HCT116 (cell line): ENCODE results near the gene KRT2. TPM values are rescaled to one million over a fixed set of nuclear protein-coding genes. Genes with fewer than 3 reads are reported as not detected.

Experiments
- ATAC-seq: fragments of 200-7000 bp; cut with Tn5 transposase; 2 replicates; pipeline ENCODE4 v1.9.1; 2020; ENCODE audit warnings: mild to moderate bottlenecking, moderate library complexity
- BruUV-seq: library from RNA; stranded (reverse); fragments of 400-500 nt; replicated peaks from 2 replicates; lab custom pipeline; 2021; lab: Mats Ljungman, UMichigan
- CTCF ChIA-PET: fragments of 300-600 bp; sonication (Branson Sonifier 250); formaldehyde crosslinking; loops from one replicate; lab custom pipeline; 2021; ENCODE audit warnings: antibody characterized with exemption; lab: Charles Lee
- POLR2A ChIA-PET: fragments of 300-600, 350-600 bp; sonication (Branson Sonifier 250); formaldehyde crosslinking; loops from one replicate; lab custom pipeline; 2021; ENCODE audit warnings: antibody characterized with exemption; lab: Charles Lee
- RAD21 ChIA-PET, 2 experiments: fragments of 300-600 bp; sonication (Branson Sonifier 250); formaldehyde crosslinking; loops; one replicate each; lab custom pipeline; 2023; ENCODE audit warnings: low total read pairs in 2 of 2; ENCODE audit not compliant: uncharacterized antibody in 2 of 2, unreplicated experiment in 2 of 2, low non-redundant PET in 1 of 2; lab: Charles Lee
- DNase-seq: peaks from one replicate; pipeline ENCODE4 v3.0.0-alpha.2; 2010; ENCODE audit warnings: low read depth, low spot score
- H2AFZ ChIP-seq: fragments of 200-600 bp; shearing (Covaris generic), sonication (generic); 2 replicates; pipeline ENCODE4 v1.6.1; 2017; ENCODE audit warnings: low read depth, mixed run types, mixed read lengths, antibody characterized with exemption, low read length; ENCODE audit not compliant: poor library complexity, severe bottlenecking
- H3K27ac ChIP-seq: 2 replicates; pipeline ENCODE4 v1.5.1; 2012; ENCODE audit warnings: low read depth, low read length
- H3K27me3 ChIP-seq: fragments of 200-600 bp; sonication (generic); 2 replicates; pipeline ENCODE4 v1.6.1; 2016; ENCODE audit warnings: mixed run types, low read length, mixed read lengths; ENCODE audit not compliant: insufficient read depth
- H3K36me3 ChIP-seq, 2 experiments: fragments of 200-500 bp in 1 of 2; fragments of 200-600 bp in 1 of 2; sonication (Bioruptor generic) in 1 of 2; sonication (generic) in 1 of 2; 2 replicates each; pipeline versions ENCODE4 v1.5.1 to v1.6.1; 2014 to 2016; ENCODE audit warnings: low read length in 2 of 2, inconsistent platforms in 1 of 2, mixed read lengths in 1 of 2, mixed run types in 1 of 2; ENCODE audit not compliant: insufficient read depth in 2 of 2, control insufficient read depth in 1 of 2
- H3K4me1 ChIP-seq, 2 experiments: fragments of 200-600 bp in 1 of 2; sonication (generic) in 1 of 2; 2 replicates each; pipeline versions ENCODE4 v1.5.1 to v1.6.1; 2012 to 2017; ENCODE audit warnings: low read length in 2 of 2, inconsistent platforms in 1 of 2, mild to moderate bottlenecking in 1 of 2, mixed read lengths in 1 of 2, mixed run types in 1 of 2, moderate library complexity in 1 of 2; ENCODE audit not compliant: insufficient read depth in 2 of 2, control insufficient read depth in 1 of 2
- H3K4me2 ChIP-seq: fragments of 200-600 bp; sonication (generic); 2 replicates; pipeline ENCODE4 v1.6.1; 2017; ENCODE audit warnings: mixed run types, low read length, mixed read lengths
- H3K4me3 ChIP-seq, 2 experiments: fragments of 200-600 bp in 1 of 2; sonication (generic) in 1 of 2; replicated peaks in 1 of 2; 2 replicates each; pipeline ENCODE4 v1.5.1; 2011 to 2016; ENCODE audit warnings: low read length in 2 of 2, control low read depth in 1 of 2, low read depth in 1 of 2, mild to moderate bottlenecking in 1 of 2, mixed read lengths in 1 of 2, mixed run types in 1 of 2
- H3K79me2 ChIP-seq: fragments of 200-600 bp; sonication (generic); 2 replicates; pipeline ENCODE4 v1.6.1; 2017; ENCODE audit warnings: mild to moderate bottlenecking, mixed run types, low read length, moderate library complexity, mixed read lengths; ENCODE audit not compliant: insufficient read depth
- H3K9ac ChIP-seq: fragments of 200-600 bp; sonication (generic); 2 replicates; pipeline ENCODE4 v1.6.1; 2016; ENCODE audit warnings: low read length, mixed read lengths
- H3K9me2 ChIP-seq: fragments of 200-600 bp; sonication (generic), shearing (Covaris generic); 2 replicates; pipeline ENCODE4 v1.6.1; 2017; ENCODE audit warnings: mixed run types, mild to moderate bottlenecking, moderate library complexity; ENCODE audit not compliant: insufficient read depth
- H3K9me3 ChIP-seq, 2 experiments: fragments of 200-500 bp in 1 of 2; fragments of 200-600 bp in 1 of 2; sonication (Bioruptor generic) in 1 of 2; sonication (generic) in 1 of 2; 2 replicates each; pipeline ENCODE4 v1.6.1; 2014 to 2017; ENCODE audit warnings: low read length in 2 of 2, mixed read lengths in 2 of 2, inconsistent platforms in 1 of 2, low read depth in 1 of 2, mild to moderate bottlenecking in 1 of 2, mixed run types in 1 of 2, moderate library complexity in 1 of 2; ENCODE audit not compliant: control insufficient read depth in 1 of 2, insufficient read depth in 1 of 2
- H4K20me1 ChIP-seq: fragments of 200-600 bp; sonication (generic), shearing (Covaris generic); 2 replicates; pipeline ENCODE4 v1.6.1; 2017; ENCODE audit warnings: mixed run types, mild to moderate bottlenecking, moderate library complexity; ENCODE audit not compliant: insufficient read depth
- CBX3 ChIP-seq: IDR thresholded peaks from 2 replicates; pipeline ENCODE4 v1.6.1; 2012; ENCODE audit warnings: low read depth
- CEBPB ChIP-seq: IDR thresholded peaks from 2 replicates; pipeline ENCODE4 v1.6.1; 2012; ENCODE audit warnings: low read depth
- CTCF ChIP-seq, 3 experiments: fragments of 200-600 bp in 1 of 3; sonication (generic) in 1 of 3; IDR thresholded peaks in 2 of 3; conservative IDR thresholded peaks in 1 of 3; 2 replicates each; pipeline ENCODE4 v1.5.1; 2012 to 2017; ENCODE audit warnings: low read depth in 2 of 3, low read length in 2 of 3, antibody characterized with exemption in 1 of 3, borderline replicate concordance in 1 of 3, control low read depth in 1 of 3, mild to moderate bottlenecking in 1 of 3, mixed read lengths in 1 of 3, mixed run types in 1 of 3, moderate library complexity in 1 of 3; ENCODE audit not compliant: insufficient read depth in 1 of 3
- EGR1 ChIP-seq: IDR thresholded peaks from 2 replicates; pipeline ENCODE4 v1.6.1; 2012; ENCODE audit warnings: low read depth
- ELF1 ChIP-seq: IDR thresholded peaks from 2 replicates; pipeline ENCODE4 v1.6.1; 2012; ENCODE audit warnings: low read depth, borderline replicate concordance
- EZH2 ChIP-seq: fragments of 200-600 bp; sonication (generic); IDR thresholded peaks from 2 replicates; pipeline ENCODE4 v1.6.1; 2017; ENCODE audit warnings: antibody characterized with exemption, mixed run types
- EZH2phosphoT487 ChIP-seq: fragments of 200-600 bp; IDR thresholded peaks from 2 replicates; pipeline ENCODE4 v1.6.1; 2018; ENCODE audit warnings: antibody characterized with exemption, borderline replicate concordance
- FOSL1 ChIP-seq: IDR thresholded peaks from 2 replicates; pipeline ENCODE4 v1.6.1; 2012; ENCODE audit warnings: low read depth
- JUND ChIP-seq: IDR thresholded peaks from 2 replicates; pipeline ENCODE4 v1.6.1; 2012
- MAX ChIP-seq: IDR thresholded peaks from 2 replicates; pipeline ENCODE4 v1.6.1; 2012
- POLR2A ChIP-seq: IDR thresholded peaks from 2 replicates; pipeline ENCODE4 v1.7.0; 2011; ENCODE audit warnings: borderline replicate concordance; ENCODE audit not compliant: insufficient read depth, insufficient read length; ENCODE audit errors: extremely low read depth
- POLR2AphosphoS5 ChIP-seq: IDR thresholded peaks from 2 replicates; pipeline ENCODE4 v1.6.1; 2011; ENCODE audit warnings: mild to moderate bottlenecking, low read depth, low read length, moderate library complexity
- REST ChIP-seq: IDR thresholded peaks from 2 replicates; pipeline ENCODE4 v1.6.1; 2012; ENCODE audit warnings: low read depth
- SIN3A ChIP-seq: IDR thresholded peaks from 2 replicates; pipeline ENCODE4 v1.6.1; 2012; ENCODE audit warnings: low read depth
- SRF ChIP-seq: IDR thresholded peaks from 2 replicates; pipeline ENCODE4 v1.6.1; 2012; ENCODE audit warnings: low read depth
- TCF7L2 ChIP-seq: IDR thresholded peaks from 2 replicates; pipeline ENCODE4 v1.7.0; 2011; ENCODE audit warnings: borderline replicate concordance, inconsistent platforms; ENCODE audit not compliant: insufficient read depth, insufficient read length; ENCODE audit errors: extremely low read depth
- YY1 ChIP-seq: IDR thresholded peaks from 2 replicates; pipeline ENCODE4 v1.6.1; 2011; ENCODE audit warnings: low read length, low read depth, moderate library complexity, mild to moderate bottlenecking; ENCODE audit not compliant: insufficient replicate concordance; ENCODE audit errors: extremely low read depth
- ZFX ChIP-seq: fragments of 450-650 bp; IDR thresholded peaks from 2 replicates; pipeline ENCODE4 v1.6.1; 2017
- intact Hi-C: fragments of 100-400 bp; cut with micrococcal nuclease; formaldehyde crosslinking; loops from 2 replicates; pipeline ENCODE4 v1.10.0; 2022
- total RNA-seq: library from RNA; stranded (reverse); gene quantifications from one replicate; pipeline ENCODE4 v1.2.1, GENCODE V29; 2021; ENCODE audit not compliant: unreplicated experiment
- TF ChIP-seq, protein P1 (sequence below): IDR thresholded peaks from 2 replicates; pipeline ENCODE4 v1.6.1; 2012
- TF ChIP-seq, protein P2 (sequence below): IDR thresholded peaks from 2 replicates; pipeline ENCODE4 v1.6.1; 2011; ENCODE audit warnings: mild to moderate bottlenecking, low read length, moderate library complexity; ENCODE audit not compliant: insufficient replicate concordance; ENCODE audit errors: extremely low read depth

Gene KRT2
- total RNA-seq, 1 experiment from 2014 or later = not detected

DNA sequence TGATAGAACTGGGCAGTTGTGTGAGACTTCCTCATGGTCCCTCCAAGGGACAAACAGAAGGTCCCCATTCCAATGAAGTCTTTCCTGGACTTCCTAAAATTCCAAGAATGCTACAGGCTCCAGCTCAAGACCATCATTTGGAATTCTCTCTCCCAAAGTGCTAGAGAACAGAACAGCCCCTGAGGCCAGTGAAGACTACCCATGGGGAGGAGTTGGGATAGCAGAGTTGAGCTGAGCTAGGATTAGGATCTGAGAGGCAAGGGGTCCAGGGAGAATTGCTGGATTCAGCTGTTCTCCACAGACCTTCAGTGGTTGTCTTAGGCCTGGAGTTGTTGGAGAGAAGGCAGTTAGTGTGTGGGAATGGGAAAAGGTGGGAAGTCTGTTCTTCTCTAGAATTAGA lies 17.4 kb upstream of the KRT2 start:
- Histone ChIP-seq H4K20me1 (no peaks in the 10 kb centered on the region), H3K79me2 (no peaks in the 10 kb centered on the region), H3K9me2 (no peaks in the 10 kb centered on the region), H3K4me3 (no peak overlapping the region), H3K4me2 (no peak overlapping the region), H2AFZ (no peak overlapping the region), H3K27ac (no peak overlapping the region), H3K4me1 (peaks cover 0 to 23% of the 10 kb centered on the region in 2 experiments; a peak in 2 of 4 replicates), H3K9ac (no peak overlapping the region), H3K9me3 (no peaks in the 10 kb centered on the region), H3K36me3 (no peaks in the 10 kb centered on the region), H3K27me3 (peaks cover 8% of the 10 kb centered on the region; the same call in 1 of the 2 replicates)
- POLR2A ChIA-PET = no interaction called here
- ATAC-seq (no peak), DNase-seq (no peak)
- RAD21 ChIA-PET = no interaction called here
- intact Hi-C loops = no loop called here
- BruUV-seq = no TSS peak
- CTCF ChIA-PET = no interaction called here
- no peak for TF ChIP-seq ELF1
- no peak for TF ChIP-seq CEBPB
- no peak for TF ChIP-seq POLR2AphosphoS5
- TF ChIP-seq ZFX = no peak
- TF ChIP-seq SRF = no peak
- TF ChIP-seq JUND = no peak
- TF ChIP-seq REST = no peak
- no peak for TF ChIP-seq SIN3A
- TF ChIP-seq POLR2A = no peak
- TF ChIP-seq EZH2phosphoT487 = no peak
- TF ChIP-seq TCF7L2 = no peak
- TF ChIP-seq, protein P1, sequence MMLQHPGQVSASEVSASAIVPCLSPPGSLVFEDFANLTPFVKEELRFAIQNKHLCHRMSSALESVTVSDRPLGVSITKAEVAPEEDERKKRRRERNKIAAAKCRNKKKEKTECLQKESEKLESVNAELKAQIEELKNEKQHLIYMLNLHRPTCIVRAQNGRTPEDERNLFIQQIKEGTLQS = no peak
- no peak for TF ChIP-seq EZH2
- TF ChIP-seq, protein P2, sequence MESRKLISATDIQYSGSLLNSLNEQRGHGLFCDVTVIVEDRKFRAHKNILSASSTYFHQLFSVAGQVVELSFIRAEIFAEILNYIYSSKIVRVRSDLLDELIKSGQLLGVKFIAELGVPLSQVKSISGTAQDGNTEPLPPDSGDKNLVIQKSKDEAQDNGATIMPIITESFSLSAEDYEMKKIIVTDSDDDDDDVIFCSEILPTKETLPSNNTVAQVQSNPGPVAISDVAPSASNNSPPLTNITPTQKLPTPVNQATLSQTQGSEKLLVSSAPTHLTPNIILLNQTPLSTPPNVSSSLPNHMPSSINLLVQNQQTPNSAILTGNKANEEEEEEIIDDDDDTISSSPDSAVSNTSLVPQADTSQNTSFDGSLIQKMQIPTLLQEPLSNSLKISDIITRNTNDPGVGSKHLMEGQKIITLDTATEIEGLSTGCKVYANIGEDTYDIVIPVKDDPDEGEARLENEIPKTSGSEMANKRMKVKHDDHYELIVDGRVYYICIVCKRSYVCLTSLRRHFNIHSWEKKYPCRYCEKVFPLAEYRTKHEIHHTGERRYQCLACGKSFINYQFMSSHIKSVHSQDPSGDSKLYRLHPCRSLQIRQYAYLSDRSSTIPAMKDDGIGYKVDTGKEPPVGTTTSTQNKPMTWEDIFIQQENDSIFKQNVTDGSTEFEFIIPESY = no peak
- no peak for TF ChIP-seq MAX
- no peak for TF ChIP-seq CBX3
- no peak for TF ChIP-seq CTCF (IDR thresholded peaks at IDR 0.05 in 2 of 3, conservative IDR thresholded peaks at IDR 0.05 in 1 of 3; ENCODE audit: borderline replicate concordance in 1 of 3, insufficient read depth in 1 of 3, low read depth in 2 of 3, low read length in 2 of 3)
- no peak for TF ChIP-seq YY1
- no peak for TF ChIP-seq EGR1
- TF ChIP-seq FOSL1 = no peak
